Measurements from ENCODE around the gene CCR1.
"Not testable (repeated sequence)": the region's sequence is repeated elsewhere in the genome, so short reads cannot be mapped to it uniquely, and the experiment has no call there.

Gene CCR1

DNA sequence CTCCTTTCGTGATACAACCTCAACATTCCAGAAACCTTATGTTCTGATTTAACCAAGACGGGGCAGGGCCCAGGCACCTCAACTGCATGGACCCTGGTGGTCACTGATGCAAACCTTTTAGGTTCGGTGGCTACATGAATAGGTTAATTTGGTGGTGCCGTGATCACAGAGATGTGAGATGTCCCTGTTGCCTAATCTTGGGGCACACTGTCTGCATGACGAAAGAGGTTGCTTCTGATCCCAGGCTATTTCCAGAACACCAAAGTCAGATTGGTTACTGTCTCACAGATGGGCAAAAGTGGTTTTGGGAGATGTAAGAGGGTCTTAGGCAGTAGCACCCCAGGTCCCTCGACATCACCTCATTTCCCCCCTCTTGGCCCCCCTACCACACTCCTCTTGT lies 4.0 kb upstream of the CCR1 start:
- DNase-seq (ENCODE audit: low read depth): no peak

DNA sequence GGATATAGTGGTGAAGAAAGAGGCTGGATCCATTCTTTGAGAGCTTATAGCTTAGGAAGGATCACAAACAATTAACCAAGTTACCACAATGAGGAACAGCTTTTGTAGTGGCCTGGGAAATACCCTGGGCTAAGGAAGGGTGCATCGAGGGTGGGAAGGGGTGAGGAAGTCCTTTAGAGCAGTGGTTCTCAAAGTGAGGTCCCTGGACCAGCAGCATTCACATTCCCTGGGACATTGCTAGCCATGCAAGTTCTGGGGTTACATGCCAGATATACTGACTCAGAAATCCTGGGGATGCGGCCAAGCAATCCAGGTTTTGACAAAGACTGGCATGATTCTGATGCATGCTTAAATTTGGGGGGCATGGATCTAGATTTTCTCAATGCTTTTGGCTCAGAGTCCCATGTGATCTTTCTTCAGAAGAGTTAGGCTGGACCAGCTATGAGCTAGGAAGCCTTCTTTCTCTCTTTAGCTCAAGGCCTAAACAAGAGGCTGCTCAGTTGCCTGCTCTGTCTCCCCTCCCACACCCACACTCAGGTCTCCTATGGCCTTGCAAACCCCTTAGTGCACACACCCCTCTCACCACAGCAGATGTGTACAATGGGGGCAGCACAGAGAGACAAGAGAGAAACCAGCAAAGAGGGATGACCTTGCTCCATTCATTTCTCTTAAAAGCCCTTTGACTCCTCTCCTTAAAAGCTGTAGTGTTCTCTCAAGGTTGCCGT lies 1.8 kb upstream of the CCR1 start:
- DNase-seq (ENCODE audit: low read depth): peak; percentile 32

DNA sequence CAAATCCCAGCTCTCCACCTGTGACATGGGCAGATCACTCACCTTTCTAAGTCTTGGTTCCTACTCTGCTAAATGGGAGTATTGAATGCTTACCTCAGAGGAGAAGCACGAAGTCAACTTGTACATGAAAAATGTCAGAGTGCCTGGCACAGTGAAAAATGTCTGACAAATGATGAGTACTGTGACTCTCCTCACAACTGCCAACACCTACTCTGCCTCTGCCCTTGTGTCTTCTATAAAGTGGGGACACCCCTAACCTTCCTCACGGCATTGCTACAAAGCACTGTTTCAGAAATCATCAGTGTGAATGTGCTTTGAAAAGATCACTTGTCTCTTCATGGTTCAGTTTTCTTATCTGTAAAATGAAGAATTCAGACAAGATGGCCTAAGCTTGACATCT lies 940 bp upstream of the CCR1 start:
- no peak for DNase-seq (ENCODE audit: low read depth)

DNA sequence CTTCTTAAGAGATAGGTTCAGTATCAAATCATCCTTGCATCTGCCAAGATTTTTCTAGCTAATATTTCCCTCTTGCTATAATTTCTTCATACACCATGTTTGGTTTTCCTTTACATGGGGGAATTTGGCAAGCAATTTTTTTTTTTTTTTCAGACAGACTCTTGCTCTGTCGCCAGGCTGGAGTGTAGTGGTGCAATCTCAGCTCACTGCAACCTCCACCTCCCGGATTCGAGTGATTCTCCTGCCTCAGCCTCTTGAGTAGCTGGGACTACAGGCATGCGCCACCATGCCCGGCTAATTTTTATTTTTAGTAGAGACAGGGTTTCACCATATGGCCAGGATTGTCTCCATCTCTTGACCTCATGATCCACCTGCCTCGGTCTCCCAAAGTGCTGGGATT lies 599 bp downstream of the CCR1 start:
- not testable (repeated sequence) for DNase-seq (ENCODE audit: low read depth)

DNA sequence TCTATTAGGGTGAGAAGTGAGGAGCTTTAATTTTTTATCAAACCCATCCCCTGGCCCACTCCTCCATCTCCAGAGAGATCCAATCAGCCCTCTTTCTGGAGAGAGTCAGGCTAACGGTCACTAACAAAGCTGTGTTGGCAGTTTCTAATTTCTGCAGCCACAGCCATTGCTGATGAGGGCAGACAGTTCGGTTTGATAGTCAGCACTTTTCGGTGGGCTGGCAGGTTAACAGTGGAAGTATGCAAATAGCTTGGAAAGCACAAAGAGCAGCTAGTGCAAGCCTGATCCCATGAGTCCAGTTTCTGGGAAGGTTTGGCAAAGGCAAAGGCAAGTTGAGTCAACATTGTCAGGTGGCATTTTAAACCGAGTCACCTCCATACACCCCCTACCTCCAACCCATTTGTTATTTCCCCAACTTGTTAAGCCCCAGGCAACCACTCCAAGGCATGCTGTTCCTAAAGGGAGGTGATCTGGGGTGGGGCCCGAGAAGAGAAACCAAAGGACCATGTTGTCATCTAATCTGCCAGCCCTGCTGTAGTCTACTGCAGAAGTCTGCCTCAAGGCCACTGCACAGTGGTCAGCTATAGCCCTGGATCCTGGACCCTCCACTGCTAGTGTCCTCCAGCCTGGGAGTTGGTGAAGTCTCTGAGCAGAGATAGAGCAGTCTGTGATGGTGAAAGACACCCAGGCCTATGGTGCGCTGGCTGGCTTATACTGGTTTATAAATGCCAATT lies 1.7 kb downstream of the CCR1 start:
- DNase-seq (ENCODE audit: low read depth): no peak

DNA sequence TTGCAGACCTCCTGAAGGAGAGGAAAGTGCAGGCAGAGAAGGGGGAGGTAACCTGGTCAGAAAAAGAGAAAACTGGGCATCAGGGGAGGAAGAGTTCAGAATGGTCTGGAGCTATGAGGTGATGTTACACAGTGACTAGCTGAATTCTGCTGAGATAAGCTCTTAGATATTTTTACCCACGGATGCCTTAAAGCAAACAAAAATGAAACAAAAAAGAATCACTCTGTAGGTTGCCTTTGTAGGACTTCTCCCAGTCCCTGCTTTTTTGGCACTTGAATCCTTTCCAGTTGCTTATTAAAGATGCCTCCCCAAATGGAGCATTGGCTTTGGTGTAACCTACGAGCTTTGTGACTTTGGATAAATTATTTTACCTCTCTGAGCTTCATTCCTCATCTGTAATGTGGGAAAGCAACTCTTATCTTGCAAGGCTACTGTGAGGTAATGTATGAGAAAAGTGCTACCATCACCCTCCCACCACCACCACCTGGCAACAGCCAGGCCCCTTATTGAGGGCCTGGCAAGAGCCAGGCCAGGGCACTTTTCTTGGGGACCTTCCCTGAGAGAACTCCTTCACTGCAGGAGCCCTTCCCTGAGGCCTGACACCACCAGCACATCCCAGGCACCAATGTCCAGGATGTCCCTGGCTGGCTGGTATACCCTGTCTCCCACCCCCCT lies 2.7 kb downstream of the CCR1 start:
- DNase-seq (ENCODE audit: low read depth): no peak

DNA sequence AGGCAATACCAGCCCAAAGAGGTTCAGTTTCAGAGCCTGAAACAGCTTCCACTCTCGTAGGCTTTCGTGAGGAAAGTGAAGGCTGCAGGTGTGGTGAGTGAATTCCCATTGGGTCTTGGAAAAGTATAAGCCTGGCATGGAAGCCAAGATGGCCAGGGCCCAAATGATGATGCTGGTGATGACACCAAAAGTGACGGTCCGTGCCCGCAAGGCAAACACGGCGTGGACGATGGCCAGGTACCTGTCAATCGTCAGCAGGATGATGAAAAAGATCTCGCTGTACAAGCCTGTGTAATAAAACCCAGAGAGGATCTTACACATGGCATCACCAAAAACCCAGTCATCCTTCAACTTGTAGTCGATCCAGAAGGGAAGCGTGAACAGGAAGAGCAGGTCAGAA lies 4.4 kb downstream of the CCR1 start:
- DNase-seq (ENCODE audit: low read depth): no peak

DNA sequence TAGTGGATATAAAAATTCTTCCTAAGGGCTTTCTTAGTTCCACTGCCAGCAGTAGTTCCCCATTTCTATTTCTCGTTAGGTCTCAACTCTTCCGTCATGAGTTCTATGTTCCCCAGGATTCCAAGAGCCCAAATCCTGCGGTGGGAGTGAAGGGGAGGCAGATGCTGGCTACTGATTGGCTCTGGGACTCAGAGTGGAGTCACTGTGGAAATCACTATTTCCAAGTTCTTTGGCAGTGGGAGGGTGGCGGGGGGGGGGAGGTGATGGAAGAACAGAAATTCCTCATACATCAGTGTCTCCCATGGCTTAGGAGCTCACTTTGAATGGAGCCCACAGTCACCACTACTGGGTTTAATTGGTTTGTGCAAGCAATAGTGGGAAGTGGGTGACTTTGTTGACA lies 5.6 kb downstream of the CCR1 start:
- DNase-seq (ENCODE audit: low read depth): no peak

DNA sequence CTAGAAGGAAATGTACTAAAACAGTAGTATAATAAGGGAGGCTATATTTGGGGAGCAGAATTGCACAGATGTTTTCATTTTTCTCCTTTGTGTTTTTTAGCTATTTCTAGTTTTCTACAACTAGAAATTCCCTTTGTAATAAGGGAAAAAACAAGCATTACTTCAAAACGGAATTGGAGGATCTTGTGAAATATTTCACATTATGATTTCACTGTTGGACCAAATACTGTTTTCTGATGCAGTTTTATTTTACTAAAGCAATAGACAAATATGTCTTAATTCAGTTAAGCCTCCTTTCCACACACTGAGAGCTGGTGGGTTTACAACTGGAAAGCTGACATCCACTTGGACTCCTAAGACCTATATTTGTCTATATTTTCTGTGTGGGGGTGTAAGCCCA lies 7.3 kb downstream of the CCR1 start:
- no peak for DNase-seq (ENCODE audit: low read depth)

DNA sequence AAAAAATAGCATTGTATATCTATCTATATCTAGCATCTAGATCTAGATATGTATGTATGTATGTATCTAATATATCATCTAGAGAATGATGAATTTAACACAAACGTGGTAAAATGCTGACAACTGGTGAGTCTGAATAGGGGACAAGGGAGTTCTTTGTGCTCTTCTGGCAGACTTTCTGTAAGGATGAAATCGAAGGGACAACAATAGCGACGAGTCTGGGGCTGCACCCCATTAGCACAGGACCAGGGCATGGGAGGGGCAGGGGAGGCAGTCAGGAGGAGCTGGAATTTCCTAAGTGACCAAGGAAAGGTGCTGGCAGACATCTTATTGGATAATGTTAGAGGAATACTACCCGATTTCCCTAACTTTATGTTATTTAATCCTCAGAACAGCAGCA lies 7.9 kb downstream of the CCR1 start:
- DNase-seq (ENCODE audit: low read depth): no peak

DNA sequence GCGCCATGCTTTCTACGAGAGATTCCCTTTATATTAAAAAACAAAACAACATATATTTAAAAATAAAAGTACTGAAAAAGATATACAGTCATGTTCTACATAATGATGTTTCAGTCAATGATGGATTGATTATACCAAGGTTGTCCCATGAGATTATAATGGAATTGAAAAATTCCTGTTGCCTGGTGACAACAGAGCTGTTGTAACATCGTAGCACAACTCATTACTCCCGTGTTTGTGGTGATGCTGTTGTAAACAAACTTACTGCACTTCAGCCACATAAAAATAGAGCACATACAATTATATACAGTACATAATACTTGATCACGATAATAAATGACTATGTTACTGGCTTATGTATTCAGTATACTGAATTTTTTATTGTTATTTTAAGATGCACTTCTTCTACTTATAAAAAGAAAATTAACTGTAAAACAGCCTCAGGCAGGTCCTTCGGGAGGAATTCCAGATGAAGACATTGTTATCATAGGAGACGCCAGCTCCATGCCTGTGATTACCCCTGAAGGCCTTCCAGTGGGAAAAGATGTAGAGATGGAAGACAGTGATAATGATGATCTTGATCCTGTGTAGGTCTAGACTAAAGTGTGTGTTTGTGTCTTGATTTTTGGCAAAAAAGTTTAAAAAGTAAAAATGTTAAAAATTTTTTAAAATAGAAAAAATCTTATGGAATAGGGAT lies 11.7 kb downstream of the CCR1 start:
- DNase-seq (ENCODE audit: low read depth): no peak

DNA sequence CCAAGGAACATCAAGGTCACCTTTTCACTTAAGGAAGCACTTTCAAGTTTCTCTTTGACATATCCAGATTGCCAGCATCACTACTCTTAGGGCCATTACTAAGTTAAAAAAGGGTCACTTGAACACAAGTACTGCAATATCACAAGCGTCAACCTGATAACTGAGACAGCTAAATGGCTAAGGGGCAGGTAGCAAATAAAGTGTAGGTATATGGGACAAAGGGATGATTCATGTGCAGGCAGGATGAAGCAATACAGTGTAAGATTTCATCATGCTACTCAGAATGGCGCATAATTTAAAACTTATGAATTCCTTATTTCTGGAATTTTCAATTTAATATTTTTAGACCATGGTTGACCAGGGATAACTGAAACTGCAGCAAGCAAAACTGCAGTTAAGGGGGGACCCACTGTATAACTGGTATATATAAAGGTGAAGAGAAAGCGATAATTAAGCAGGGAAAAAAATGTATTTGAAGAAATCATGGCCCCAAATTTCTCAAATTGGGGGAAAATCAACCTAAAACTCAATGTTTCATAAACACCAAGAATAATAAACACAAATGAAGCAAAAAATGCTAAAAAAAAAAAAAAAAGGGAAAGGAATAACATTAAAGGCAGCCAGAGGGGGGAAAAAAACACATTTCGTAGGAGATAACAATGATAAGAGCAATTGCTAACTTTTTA lies 13.1 kb downstream of the CCR1 start:
- DNase-seq (ENCODE audit: low read depth): no peak

DNA sequence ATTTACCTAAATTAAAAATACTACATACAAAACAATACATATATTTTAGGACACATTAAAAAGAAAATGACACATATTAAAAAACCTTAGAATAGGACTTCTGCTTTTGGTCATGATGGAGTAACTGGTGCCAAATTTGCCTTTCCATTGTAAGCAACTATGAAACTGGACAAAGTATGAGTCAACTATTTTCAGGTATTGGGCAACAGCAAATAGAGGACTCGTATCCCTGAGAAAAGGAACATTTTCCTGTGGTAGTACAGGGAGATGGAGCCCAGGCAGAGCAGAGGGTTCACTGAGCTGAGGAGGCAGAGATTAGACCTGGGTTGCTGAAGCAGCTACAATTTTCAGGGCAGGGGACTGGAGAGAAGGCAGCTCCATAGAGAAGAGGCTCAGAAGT lies 14.7 kb downstream of the CCR1 start:
- peak; percentile 34 for DNase-seq (ENCODE audit: low read depth)

DNA sequence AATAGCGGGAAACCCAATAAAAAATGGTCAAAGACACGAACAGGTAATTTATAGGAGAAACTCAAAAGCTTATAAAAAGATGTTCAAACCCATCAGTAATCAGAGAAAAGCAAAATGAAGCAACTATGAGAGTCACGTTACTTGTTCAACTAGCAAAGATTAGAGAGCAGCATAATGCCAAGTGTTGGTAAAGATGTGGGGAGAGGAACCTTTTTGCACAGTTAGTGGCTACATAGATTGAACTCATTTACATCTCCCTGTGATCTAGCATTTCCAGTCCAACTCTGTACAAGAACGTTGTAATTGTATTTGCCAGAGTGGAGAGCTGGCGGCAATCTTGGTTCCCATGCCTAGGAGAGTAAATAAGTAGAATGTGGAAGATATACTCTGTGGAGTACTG lies 15.2 kb downstream of the CCR1 start:
- DNase-seq (ENCODE audit: low read depth): no peak

DNA sequence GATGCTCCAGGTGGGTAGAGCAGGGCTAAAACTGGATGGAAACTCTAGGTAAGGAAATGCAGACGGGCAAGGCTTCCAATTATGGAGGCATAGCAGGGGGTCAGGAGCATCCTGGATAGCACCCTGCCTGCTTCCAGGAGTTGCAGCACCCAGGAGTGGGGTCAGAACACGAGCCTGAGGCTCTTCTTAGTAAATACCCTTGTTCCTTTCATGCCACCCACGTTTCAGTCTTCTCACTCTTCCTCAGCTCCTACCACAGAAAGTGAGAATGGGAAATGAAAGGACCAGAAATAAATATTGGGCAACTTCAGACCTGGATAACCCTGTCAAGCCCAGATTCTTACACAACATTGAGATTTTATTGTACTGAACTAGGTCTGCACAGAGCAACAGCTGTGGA lies 16.4 kb downstream of the CCR1 start:
- DNase-seq (ENCODE audit: low read depth): no peak

DNA sequence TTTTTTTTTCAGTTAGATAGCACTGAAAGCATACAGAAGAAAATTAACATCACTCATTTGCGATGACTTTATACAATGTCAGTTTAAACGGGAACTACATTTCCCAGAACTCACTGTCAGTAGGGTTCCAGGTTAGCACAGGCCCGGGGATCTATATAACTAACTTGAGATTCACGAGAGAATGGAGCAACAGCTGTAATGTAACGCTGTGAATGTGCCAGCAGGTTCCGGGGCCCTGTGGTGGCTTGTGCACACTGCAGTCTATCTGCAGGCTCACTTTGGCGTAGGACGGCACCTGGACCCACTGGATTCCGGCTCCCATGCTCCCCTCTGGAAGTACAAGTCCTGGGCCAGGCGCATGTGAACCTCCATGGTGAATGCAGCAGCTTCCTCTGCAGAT lies 19.4 kb downstream of the CCR1 start:
- no peak for DNase-seq (ENCODE audit: low read depth)

DNA sequence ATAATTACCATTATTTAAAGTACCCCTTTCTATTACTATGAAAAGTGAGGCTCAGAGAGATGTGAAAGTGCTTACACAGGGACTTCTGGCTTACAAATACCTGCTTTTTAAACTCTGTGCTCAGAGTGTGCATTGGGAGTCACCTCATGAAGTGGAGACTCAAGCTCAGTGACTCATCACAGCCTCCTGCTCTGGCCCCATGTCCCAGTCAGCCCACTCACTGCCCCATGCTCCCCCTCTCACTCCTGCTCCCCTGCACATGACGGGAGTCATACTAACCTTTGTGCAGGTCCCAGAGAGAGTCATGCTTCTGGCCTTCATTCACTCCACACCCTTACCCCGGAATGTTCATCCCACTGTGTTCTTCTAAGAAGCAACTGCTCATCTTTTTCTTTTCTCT lies 20.2 kb downstream of the CCR1 start:
- no peak for DNase-seq (ENCODE audit: low read depth)

DNA sequence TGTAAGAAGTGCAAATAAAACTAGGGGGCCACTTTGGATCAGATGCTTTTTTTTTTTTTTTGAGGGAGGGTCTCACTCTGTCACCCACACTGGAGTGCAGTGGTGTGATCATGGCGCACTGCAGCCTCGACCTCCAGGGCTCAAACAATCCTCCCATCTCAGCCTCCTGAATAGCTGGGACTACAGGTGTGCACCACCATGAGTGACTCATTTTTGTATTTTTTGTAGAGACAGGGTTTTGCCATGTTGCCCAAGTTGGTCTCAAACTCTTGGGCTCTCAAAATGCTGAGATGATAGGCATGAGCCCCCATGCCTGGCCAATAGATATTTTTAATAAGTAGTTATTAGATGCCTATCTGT lies 20.8 kb downstream of the CCR1 start:
- no peak for DNase-seq (ENCODE audit: low read depth)

DNA sequence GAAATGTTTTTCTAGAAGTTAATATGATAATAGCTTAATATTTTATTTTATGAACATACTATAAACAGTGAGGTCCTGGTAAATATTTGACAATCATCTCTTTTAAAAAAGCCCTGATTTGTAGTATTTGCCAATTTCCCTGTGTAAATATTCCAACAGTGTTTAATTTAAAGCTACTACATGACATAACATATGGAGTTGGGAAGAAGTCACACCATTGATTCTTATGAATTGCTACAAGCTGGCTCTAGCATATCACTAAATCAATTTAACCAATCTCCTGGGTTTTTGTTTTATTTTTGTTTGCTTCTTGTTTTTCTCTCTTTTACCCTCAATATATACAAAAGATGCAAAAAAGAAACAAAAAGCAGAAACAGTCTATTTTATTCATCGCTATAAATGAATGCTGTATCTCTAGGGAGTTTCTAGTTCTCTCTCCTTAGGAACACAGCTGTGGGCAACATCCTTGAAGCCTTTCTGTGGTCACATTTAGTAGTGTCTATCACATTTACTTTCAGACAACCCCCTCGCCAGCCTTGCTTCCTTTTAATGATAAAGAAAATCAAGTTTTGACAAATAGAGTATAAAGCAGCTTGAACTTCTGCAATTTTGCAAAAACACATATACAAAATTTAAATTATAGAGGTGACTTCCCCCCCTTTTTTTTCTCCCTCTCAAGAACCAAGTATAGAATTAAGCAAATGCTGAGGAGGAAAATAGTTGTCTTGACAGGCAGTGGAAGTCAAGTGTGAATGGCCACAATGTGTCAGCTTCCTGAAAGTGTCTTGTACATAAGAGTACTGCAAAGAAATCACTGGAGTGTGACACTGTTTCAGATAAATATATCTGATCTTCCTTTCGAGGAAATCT lies 21.4 kb downstream of the CCR1 start:
- DNase-seq (ENCODE audit: low read depth): no peak

DNA sequence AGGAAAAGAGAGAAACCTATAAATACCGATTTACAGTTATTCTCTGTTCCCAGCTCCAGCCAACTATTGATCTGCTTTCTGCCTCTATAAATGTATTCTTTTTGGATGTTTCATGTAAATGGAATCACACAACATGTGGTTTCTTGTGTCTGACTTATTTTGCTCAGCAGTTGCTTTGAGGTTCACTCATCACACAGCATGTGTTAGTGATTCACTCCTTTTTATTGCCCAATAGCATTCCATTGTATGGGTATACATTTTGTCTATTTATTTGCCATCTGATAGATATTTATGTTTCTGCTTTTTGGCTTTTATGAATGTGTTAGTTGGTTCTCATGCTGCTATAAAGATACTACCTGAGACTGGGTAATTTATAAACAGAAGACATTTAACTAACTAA lies 23.6 kb downstream of the CCR1 start:
- DNase-seq (ENCODE audit: low read depth): peak; percentile 59

DNA sequence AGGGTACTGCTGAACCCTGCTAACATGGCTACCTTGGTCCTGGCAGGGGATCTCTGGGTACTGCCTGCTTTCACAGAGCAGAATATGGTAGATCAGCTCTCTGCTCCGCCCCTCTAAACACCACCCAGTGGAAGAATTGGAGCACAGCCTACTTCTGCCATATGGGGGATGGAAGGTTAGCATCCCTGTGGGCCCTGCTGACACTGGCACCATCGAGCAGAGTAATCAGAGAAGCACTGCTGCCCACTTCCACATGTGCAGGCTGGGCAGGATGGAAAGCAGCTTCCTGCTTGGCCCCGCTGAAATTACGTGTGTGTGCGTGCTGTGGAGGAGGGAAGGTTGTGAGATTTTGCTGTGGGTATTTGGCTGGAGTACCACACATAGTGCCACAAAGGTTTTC lies 24.8 kb downstream of the CCR1 start:
- no peak for DNase-seq (ENCODE audit: low read depth)

All from fibroblast of gingiva (primary cell).